ENCODE results near the gene ZCWPW2.

Gene ZCWPW2

DNA sequence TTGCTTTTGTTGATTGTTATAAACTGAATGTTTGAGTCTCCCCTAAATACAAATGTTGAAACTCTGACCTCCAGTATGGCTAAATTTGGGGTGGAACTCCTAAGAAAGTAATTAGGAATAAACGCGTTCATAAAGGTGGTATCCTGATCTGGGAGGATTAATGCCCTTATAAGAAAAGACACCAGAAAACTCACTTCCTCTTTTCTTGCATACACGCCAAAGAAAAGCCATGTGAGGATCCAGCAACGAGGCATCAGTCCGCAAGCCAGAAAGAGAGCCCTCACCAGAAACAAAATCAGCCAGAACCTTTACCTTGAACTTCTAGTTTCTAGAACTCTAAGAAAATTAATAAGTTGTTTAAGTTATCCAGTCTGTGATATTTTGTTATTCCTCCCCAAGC is 37.5 kb downstream of the ZCWPW2 start:
- DNase-seq: no peak

DNA sequence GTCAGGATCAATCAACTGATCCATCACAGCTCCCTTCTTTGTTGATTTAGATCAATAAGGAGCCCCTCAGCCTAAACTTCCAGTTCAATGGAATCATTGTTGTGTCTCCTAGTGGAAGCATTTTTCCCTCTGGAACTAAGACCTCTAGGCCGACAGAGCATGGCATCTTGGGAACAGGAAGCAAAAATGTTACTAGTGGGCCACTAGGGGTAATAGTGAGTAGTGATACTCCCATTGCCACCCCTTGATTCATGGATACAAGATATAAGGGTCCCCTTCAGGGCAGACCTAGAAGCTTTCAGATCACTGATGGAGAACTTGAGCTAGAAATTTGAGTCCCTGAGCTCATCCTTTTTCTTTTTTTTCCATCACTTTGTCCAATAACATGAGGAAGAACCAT is 40.5 kb downstream of the ZCWPW2 start:
- DNase-seq: no peak

DNA sequence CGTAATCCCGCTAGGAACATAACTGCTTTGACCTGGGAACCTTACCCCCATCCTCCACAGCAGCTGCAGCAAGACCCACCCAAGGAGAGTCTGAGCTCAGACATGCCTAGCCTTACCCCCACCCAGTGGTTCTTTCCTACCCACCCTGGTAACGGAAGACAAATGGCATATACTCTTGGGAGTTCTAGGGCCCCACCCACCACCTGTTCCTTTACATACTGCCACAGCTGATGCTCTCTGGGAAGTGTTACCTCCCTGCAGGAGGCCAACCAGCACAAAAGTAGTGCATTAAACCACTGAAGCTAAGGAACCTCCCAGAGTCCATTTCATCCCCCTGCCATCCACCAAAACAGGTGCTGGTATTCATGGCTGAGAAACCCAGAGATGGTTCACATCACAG is 50.7 kb downstream of the ZCWPW2 start:
- DNase-seq: no peak

DNA sequence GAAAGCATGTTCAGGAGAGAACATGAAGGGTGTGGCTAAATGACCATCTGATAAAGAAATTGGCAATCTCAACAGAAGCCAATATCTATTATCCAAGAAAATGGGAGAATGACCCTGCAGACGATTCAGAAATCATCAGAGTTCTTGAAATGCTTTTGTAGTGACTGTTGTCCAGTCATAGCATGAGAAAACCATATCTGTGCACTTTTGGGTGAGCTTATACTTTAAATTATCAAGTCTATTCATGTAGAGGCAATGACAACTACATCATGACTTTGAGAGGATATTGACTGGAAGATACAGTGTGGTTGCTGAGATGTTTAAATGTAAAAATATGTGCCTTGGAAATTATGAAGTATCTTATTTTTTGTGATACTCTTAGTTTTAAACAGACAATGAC is 57.7 kb downstream of the ZCWPW2 start:
- DNase-seq: no peak

DNA sequence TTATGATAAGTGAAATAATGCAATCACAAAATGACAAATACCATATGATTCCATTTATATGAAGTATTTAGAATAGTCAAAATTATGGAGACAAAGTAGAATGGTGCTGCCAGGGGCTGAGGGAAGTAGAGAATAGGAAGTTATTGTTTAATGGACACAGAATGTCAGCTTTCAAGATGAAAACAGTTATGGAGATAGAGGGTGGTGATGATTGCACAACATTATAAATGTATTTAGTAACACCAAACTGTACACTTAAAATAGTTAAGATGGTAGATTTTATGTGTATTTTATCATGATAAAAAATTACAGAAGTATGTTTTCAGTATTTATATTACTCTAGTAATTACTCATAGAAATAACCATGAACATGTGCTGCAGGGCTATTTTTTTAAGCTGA is 100.9 kb downstream of the ZCWPW2 start:
- DNase-seq: no peak

DNA sequence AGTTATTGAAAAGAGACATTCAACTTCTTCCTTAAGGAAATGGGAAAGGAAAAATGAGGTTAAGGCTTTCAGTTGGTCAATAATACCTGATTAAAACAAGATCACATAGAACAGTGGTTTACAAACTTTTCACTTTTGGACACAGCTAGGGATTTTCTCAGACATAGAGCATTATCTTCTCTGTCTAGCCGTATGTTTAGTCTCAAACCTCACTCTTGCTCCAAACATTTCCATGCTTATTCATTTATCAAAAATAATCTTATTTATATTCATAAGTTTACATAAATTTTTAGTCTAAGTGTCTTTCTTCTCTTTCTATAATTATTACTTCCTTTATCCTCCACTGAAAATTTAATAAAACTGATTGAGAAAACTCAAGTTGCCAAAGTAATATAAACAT is 114.3 kb downstream of the ZCWPW2 start:
- DNase-seq: no peak

DNA sequence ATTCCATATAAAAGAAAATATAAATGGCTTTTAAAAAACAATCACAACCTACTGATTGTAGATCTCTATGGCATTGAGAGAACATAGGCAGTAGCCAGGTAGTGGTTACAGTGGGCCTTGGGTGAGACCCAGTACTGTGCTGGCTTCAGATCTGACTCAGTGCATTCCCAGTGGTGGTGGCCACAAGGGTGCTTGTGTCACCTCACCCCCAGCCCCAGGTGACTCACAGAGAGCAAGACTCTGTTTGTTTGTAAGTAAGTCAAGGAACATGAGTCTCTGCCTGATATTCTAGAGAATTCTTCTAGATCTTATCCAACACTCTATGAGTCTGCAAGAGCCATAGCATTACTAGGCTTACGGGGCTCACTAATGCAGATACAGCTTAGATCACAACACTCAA is 118.9 kb downstream of the ZCWPW2 start:
- no peak for DNase-seq

DNA sequence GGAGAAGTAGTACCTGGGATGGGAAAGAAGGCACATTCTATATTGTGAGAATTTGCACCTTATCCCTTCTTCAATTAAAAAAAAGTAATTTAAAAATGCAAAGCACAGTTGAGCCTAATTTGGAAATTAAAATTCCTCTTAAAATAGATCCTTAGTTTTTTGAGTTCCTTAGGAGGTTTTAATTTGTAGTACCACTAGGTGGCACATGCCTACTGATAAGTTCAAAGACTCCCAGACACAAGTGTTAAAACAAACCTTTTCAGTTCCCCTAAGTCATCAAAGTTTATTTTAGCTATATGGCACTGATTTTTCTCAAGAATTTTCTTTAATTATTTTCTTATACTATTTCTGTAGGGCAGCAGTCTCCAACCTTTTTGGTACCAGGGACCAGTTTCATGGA is 127.7 kb downstream of the ZCWPW2 start:
- DNase-seq: peak; percentile 2

DNA sequence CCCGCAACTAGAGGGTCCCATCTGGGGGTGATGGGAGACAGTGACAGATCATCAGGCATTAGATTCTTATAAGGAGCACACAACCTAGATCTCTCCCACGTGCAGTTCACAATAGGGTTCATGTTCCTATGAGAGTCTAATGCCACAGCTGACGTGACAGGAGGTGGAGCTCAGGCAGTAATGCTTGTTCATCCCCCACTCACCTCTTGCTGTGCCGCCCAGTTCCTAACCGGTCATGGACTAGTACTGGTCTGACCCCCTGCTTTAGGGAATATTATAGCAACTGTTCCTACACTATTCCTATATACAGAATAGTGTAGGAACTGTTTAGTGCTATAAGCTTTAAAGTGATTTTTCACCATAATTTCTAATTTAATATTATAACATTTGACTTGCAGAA is 128.2 kb downstream of the ZCWPW2 start:
- no peak for DNase-seq

DNA sequence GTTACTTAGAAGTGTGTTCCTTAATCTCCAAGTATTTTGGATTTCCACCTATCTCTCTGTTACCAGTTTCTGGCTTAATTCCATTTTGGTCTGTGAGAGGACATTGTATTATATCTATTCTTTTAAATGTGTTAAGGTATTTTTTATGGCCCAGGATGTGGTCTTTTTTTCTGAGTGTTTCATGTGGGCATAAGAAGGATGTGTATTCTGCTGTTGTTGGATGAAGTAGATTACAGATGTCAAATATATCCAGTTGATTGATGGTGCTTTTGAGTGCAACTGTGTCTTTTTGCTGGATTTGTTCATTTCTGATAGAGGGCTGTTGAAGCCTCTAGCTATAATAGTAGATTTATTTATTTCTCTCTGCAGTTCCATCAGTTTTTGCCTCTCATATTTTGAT is 136.6 kb downstream of the ZCWPW2 start:
- DNase-seq: no peak

DNA sequence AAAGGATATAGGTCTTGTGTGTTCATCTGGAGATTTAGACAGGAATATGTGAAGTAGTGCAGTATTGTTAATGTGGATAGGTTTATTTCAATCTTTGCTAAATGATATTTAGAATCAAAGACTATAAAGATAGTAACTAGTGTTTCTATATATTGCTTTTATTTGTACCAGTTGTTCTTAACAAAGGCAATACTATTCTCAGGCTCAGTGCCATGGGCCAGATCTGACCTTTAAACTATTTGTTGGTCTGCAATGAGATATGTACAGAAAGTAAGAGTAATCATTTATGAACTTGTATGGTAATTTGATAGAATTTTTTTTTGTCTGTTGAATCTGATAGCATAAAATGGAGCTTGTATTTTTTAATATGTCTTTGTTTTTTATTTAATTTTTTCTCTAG is 146.8 kb downstream of the ZCWPW2 start:
- DNase-seq: no peak

DNA sequence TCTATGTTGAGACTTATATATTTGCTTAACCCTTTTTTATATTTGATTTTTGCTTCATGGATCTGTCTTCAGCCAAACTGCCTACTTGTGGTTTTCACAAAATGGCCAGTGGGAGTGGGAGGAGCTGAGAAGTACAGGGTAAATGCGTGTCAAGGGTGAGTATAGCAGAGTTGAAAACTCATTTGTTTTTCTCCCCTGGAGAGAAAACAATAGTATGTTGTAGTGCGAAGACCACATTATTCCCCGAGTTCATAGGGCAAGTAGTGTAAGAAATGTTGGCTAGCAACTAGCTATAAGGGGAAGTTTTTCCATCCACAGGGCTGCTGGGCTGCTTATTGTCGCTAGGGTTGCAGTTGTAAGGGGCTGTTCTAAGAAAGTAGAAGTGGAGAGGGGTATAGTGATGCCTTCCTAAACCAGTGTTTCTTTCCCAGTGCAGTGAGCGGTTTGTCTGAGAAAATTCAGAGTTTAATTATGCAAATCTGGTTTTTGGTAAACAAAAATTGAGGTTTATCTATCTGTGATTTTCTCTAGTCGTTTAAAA is 153.9 kb downstream of the ZCWPW2 start:
- no peak for DNase-seq

DNA sequence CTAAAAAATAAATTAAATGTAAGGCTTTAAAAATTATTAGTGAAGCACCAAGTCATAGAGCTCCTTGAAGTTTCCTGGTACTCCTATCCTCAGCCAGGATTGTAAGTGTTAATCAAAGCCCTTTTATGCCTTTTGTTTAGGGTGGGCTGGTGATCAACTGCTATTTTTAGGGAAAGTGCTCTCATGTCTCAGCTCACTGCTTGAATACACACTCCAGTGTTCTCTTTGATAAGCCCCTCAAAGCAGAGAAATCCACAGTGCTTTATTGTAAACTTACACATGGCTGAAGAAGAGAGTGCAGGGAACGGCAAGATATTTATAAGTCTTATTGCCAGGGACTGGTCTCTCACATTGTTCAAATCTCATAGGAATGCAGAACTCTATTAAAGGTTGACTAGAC is 156.5 kb downstream of the ZCWPW2 start:
- no peak for DNase-seq

DNA sequence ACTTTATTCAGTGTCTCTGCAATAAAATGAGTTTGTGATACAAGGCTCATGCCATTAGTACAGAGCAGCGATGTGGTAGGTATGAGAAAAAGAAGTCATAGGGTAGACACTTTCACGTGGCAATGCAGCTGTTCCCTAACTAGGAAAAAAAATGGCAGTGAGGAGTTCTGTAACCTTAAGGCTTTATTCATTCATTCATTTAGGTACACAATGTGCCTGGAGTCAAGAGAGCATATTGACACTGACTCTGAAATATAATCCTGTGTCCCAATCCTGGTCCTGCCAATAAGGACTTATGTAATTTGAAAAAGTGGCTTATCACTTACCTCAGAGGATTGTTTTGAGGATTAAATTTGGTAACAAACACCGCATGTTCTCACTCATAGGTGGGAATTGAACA is 173.1 kb downstream of the ZCWPW2 start:
- DNase-seq: no peak

DNA sequence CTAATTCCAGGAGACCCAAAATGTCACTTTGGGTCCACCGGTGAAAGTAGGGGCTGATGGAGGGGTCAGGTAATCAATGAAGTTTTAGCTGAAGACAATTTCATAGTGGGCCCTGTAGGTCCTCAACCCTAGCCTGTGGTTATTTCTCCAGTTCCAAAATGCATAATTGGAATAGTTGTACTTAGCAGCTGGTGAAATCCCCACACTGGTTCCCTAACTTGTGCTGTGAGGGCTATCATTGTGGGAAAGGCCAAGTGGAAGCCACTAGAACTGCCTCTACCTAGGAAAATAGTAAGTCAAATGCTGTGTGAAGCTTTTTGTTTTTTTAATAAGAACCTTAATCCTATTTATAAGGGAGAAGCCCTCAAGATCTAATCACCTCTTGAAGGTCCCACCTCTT is 193.8 kb downstream of the ZCWPW2 start:
- no peak for DNase-seq

DNA sequence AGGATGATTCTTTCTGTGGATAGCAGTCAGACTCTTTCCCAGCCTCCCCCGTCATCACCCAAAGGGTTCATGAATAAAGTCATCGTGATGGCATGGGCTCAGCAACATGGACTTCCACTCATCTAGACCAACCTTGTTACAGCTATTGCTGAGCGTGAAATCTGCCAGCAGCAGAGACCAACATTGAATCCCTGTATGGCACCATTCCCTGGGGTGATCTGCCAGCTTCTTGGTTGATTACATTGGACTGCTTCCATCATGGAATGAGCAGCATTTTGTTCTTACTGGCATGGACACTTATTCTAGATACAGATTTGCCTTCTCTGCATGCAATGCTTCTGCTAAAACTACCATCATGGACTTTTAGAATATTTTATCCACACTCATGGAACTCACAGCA is 195.7 kb downstream of the ZCWPW2 start:
- no peak for DNase-seq

DNA sequence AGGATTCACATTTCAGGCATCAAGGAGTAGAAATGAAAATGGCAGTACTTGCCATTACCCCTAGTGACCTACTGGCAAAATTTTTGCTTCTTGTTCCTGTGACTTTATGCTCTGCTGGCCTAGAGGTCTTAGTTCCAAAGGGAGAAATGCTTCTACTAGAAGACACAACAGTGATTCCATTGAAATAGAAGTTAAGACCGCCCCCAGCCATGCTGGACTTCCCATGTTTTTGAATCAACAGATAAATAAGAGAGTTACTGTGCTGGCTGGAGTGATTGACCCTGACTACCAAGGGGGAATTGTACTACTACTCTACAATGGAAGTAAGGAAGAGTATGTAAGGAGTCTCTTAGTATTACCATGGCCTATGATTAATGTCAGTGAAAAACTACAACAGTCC is 196.3 kb downstream of the ZCWPW2 start:
- DNase-seq: no peak

DNA sequence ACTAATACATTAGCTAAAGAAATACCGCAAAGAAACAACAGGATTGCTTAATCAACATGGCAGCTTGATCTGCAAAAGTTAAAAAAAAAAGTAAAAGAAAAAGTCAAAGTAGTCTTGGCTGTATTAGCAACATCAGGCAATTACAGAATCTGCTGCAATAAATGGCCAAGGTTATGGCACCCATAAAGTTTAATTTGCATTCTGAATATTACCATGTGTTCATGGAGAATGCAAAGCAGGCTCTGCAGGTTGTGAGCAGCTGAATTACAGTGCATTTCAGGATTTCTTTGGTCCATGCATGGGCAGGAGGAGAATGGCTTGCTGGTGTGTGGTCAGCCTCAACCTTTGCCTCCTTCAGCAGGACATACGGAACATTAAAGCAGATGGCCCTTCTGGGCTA is 199.2 kb downstream of the ZCWPW2 start:
- no peak for DNase-seq

DNA sequence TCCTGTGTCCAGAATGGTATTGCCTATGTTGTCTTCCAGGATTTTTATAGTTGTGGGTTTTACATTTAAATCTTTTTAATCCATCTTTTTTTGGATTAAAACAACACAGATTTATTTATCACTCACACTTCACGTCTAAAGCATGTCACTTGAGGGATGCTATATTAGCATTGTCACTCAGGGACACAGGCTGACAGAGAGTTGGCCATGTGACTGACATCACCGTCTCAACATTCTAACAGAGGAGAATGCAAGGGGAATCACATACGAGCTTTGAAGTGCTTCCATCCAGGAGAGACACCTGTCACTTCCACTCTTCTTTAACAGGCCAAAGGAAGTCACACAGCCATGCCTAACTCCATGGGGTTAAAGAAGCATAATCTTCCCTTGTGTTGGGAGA is 204.7 kb downstream of the ZCWPW2 start:
- no peak for DNase-seq

DNA sequence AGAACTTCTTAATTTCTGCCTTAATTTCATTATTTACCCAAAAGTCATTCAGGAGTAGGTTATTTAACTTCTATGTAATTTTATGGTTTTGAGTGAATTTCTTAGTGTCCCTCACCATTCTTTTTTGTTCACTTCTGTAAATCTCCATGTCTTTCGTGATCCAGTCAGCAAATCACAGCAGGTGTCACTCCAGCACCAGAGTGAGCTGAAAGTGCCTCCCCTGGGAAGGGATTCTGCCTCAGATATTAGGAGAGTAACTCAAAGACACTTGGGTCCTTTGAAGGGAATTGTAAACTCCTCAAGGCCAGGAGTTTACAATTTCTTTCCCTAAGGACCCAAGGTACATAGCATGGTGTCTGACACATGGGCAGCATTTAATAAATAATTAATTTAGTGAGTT is 207.7 kb downstream of the ZCWPW2 start:
- no peak for DNase-seq

DNA sequence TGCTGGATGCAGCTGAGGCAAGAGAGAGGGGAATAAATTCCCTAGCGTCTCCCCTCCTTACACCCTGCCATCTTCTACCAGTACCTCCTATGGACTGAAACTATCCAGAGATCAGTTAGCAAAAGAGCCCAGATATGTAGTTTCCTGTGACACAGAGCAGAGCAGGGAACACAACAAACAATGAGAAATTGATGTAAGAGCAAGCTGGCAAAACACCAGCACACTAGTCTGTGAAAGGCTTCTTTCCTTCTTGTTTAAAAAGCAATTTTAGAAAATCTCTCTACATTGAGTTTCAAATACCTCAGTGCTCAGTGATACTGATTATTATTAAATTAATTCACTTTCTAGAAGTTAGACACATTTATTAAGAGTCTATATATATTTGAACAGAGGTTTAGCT is 215.7 kb downstream of the ZCWPW2 start:
- DNase-seq: no peak

DNA sequence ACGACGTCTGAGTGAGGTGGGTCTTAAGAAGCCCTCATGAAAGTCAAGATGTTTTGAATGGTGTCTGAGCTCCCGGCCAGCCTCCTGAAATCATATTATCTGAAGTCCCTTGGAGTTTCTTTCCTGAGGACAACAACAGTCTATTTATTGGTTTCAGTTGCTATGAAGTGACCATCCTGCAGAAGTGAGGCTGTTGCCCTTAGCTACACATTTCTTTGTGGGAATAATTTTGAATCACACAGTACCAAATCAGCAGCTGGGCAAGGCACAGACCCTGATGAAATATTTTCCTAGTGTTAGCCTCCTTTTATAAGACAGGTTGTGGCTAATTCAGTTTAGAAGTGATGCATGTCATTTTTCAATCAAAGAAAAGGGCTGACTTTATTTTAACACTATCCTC is 220.8 kb downstream of the ZCWPW2 start:
- no peak for DNase-seq

DNA sequence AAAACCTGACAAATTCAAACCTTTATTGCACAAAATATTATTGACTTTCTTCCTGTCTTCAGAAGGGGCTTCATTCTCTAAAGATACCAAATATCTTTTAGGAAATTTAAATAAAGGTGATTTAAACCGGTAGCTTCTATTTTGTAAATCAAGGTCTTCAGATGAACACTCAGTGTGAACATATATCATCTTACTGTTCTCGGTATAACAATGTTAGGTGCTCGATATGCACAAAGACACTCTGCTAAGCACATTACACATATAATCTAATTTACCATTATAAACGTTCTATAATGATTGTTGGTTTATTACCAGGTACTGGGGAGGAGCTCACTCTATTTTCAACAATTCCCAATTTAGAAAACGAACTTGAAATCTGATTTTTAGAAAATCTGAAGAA is 225.5 kb downstream of the ZCWPW2 start:
- DNase-seq: no peak

DNA sequence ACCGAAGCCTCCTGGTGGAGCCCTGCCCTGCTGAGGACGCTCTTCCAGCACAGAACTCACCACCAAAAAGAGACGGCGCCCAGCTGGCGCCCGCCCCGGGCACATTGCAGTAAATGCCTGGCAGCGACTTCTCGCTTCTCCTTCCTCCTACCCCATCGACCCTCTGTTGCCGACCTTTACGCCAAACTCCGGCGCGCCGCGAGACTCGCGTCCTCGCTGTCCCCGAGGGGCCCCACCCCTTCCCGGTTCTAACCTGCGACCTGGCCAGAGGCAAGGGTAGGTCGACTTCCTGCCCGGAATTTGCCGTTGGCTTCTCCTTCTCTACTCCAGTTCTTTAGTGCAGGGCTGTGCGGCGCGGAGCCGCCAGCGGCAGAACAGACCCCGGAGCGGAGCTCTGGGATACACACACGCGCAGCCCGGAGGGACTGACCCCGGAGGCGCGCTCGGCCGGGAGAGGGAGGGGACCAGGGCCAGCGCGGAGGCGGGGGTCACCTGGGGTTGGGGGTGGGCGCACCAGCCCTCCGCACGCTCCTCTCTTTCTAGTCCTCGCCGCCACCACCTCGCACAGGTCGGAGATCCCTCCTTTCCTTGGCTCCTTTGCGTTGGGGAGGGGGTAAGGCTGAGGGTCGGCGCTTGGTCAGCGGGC is 226.7 kb downstream of the ZCWPW2 start:
- DNase-seq: no peak
